ENCODE measurements around the gene CHCHD10. TPM values are rescaled to one million over a fixed set of nuclear protein-coding genes. Genes with fewer than 3 reads are reported as not detected.

The CHCHD10 gene
- total and polyA plus RNA-seq, 2 of the 13 experiments (the other 11 are each of a cell fraction or from before 2014, with no cell fraction given) = 37.0 to 62.8 TPM

GRCh38 chr22:23767673-23768548 lies at the start of gene CHCHD10 (continued):
- TF ChIP-seq ZNF501 (CRISPR knock-in tag; IDR thresholded peaks at IDR 0.05) (peak; percentile 59; the same call in 1 of the 2 replicates), ZNF335 (CRISPR knock-in tag; IDR thresholded peaks at IDR 0.05) (no peak; the same call in 1 of the 2 replicates), MEIS1 (CRISPR knock-in tag; IDR thresholded peaks at IDR 0.05; ENCODE audit: borderline replicate concordance) (peak; percentile 35; the same call in 1 of the 2 replicates), THAP7 (CRISPR knock-in tag; IDR thresholded peaks at IDR 0.05) (no peak), ZNF850 (CRISPR knock-in tag; conservative IDR thresholded peaks at IDR 0.05) (no peak), ZNF589 (CRISPR knock-in tag; conservative IDR thresholded peaks at IDR 0.05) (no peak), ZNF331 (CRISPR knock-in tag; IDR thresholded peaks at IDR 0.05) (no peak), ZNF652 (CRISPR knock-in tag; IDR thresholded peaks at IDR 0.05; ENCODE audit: borderline replicate concordance, low read depth) (no peak), ZNF281 (CRISPR knock-in tag; IDR thresholded peaks at IDR 0.05; ENCODE audit: borderline replicate concordance) (peak; percentile 81), BCL3 (CRISPR knock-in tag; IDR thresholded peaks at IDR 0.05) (no peak; the same call in 1 of the 2 replicates), WIZ (CRISPR knock-in tag; IDR thresholded peaks at IDR 0.05) (peak; percentile 18; the same call in 1 of the 2 replicates), IRF9 (CRISPR knock-in tag; IDR thresholded peaks at IDR 0.05; ENCODE audit: borderline replicate concordance) (peak; percentile 86; the same call in 1 of the 2 replicates), SSRP1 (CRISPR knock-in tag; IDR thresholded peaks at IDR 0.05) (0 out of 2 replicates have a peak, but pooled peaks have one; percentile 51), ZFY (CRISPR knock-in tag; IDR thresholded peaks at IDR 0.05) (peak; percentile 95), AHDC1 (CRISPR knock-in tag; IDR thresholded peaks at IDR 0.05; ENCODE audit: borderline replicate concordance) (peak; percentile 48; the same call in 1 of the 2 replicates), ZNF441 (CRISPR knock-in tag; IDR thresholded peaks at IDR 0.05; ENCODE audit: borderline replicate concordance) (peak; percentile 38; the same call in 1 of the 2 replicates)
